HG03520 (cell line): ENCODE measurements around the gene EML4.
"Not testable (repeated sequence)": the region's sequence is repeated elsewhere in the genome, so short reads cannot be mapped to it uniquely, and the experiment has no call there.

Source experiments
- ATAC-seq: cut with Tn5 transposase; IDR thresholded peaks from one replicate; pipeline ENCODE4 v1.9.1; 2021; ENCODE audit warnings: mild to moderate bottlenecking, moderate library complexity; ENCODE audit not compliant: unreplicated experiment

Gene EML4

DNA sequence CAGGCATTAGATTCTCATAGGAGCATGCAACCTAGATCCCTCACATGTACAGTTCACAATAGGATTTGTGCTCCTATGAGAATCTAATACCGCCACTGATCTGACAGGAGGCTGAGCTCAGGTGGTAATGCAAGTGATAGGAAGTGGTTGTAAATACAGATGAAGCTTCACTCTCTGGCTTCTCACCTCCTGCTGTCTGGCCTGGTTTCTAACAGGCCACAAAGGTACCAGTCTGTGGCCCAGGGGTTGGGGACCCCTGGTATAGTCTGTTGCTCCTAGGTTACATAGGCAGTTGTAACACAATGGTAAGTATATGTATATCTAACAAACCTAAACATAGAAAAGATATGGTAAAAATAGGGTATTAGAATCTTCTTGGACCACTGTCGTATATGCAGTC, 81.8 kb downstream of the EML4 start:
- no peak for ATAC-seq

DNA sequence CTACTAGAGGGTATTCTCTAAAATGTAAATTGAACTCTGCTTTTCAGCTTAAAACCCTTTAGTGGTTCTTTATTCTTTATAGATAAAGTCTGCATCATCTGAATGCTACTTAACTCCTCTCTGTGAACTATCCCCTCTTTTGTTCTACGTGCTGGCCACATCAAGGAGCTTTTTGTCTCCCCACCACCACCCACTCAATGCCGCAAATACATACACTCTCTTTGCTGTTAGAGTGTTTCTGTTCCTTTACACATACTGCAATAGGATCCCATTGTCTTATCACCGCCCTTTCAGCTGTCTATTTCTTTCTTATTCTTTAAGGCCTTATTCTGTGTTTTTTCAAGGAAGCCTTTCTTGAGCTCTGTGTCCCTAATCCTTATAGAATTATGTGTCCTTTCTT, 83.3 kb downstream of the EML4 start:
- ATAC-seq = no peak

DNA sequence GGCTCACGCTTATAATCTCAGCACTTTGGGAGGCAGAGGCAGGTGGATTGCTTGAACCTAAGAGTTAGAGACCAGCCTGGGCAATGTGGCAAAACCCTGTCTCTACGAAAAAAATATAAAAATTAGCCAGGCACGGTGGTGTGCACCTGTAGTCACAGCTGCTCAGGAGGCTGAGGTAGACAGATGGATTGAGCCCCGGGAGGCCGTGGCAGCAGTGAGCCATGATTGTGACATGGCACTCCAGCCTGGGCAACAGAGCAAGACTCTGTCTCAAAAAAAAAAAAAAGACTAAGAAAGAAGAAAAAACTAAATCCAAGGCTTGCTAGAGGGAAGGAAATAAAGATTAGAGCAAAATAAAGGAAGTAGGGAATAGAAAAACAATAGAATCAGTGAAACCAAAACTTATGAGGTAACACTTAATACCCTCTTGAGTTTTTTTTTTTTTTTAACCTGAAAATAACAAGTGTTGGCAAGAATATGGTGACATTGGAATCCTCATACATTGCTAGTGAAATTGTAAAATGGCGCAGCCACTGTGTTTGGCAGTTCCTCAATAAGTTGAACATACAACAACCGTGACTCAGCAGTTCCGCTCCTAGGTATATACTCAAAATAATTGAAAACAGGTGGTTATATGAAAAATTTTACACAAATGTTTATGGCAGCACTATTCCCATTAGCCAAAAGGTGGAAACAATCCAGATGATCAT, 85.2 kb downstream of the EML4 start:
- ATAC-seq = no peak

DNA sequence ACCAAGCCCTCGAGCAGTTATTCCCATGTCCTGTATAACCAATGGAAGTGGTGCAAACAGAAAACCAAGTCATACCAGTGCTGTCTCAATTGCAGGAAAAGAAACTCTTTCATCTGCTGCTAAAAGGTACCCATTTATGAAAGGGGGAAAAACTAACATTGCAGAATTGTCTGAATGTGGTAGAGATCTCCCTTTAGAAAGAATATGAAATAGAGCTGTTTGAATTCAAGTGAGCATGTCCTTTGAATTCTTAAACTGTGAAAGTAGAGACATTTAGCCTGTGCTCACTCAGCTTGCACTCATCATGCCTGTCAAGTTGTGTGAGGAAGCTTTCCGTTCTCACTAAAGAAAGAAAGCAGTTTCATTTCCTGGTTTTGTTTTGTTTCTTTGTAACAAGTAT, 87.4 kb downstream of the EML4 start:
- no peak for ATAC-seq

DNA sequence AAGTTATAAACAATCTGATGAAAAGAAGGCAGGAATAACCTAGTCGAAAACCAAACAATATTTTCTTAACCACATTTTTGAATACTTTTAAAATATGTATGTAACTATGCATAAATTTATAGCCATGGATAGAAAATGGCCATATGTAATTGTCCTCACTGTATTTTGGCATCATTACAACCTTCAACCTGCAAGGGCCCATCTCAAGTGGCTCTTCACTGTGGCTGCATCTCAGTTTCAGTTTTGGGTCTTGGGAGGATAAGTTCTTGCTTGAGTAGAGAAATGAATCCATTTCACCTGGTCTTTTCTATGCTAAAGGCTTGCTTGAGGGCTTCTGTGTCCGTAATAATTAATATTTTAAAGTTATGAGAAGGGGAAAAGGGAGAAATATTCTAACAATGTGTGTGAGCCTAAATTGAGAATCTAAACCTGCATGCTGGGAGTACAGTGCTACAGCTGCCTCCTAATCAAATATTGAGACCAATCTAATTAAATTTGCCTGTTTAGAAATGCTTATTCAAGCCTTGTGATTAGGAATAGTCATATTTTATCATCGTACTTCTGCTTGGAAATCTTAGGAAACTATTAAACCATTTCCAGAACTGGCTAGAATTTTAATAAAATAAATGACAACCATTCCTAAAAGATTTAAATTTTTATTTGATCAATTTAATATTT, 92.5 kb downstream of the EML4 start:
- no peak for ATAC-seq

DNA sequence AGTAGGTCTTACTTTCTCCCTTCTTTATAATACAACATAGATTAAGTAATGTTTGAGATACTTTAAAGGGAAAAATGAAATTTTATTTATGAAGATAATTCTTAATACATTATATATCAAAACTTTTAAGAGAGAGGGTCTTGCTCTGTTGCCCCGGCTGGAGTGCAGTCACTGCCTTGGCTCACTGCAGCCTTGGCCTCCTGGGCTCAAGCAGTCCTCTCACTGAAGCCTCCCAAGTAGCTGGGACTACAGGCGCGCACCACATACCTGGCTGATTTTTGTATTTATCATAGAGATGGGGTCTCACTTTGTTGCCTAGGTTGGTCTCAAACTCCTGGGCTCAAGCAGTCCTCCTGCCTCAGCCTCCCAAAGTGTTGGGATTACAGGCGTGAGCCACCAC, 97.1 kb downstream of the EML4 start:
- ATAC-seq = no peak

DNA sequence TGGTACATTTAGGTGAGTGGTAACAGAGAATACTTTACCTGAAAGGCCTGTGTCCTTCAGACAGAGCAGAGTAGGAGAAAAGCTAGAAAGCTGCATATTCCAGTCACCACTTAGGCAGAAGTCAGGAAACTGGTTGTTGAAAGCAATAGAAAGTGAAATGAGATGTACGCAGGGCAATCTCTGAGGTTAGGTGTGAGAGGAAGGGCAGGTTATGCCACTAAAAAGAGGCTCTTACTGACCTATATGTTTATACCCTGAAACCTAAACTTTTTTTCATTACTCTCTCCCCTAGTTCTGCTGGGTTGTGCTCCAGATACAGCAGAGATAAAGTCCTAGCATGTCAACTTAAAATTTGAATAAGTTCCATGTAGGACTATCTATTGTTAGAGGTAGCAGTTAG, 98.4 kb downstream of the EML4 start:
- no peak for ATAC-seq

DNA sequence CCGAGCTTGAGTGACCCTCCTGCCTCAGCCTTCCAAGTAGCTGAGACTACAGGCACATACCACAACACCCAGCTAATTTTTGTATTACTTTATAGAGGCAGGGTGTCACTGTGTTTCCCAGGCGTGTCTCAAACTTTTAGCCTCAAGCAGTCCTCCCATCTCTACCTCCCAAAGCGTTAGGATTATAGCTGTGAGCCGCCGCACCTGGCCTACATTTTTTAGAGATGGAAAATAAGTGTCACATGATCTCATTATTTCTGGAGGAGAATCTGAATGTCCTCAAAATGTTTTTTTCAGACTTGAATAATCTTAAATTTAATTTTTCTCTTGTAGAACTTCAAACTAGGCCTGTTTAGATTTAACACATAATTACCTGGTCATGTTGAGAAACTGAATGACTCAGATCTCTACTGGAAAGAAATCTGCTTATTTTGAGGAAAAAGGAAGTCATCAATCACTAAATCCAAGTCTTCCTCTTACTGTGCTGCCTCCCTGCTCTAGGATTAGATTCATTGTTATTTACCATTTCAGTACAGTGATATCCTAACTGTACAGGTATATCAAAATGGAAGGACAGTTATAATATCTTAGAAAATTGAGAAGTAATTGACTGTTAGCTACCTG, 99.5 kb downstream of the EML4 start:
- no peak for ATAC-seq

DNA sequence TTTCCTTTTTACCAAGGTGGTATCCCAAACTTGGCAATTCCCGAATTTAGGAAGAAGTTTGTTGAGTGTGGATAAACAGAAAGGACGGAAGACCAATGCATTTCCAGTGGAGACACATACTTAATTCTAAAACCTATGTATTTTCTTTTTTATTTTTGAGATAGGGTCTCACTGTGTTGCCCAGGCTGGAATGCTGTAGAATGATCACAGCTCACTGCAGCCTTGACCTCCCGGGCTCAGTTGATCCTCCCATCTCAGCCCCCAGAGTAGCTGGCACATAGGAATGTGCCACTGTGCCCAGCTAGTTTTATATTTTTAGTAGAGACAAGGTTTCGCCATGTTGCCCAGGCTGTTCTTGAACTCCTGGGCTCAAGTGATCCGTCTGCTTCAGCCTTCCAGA, 101.6 kb downstream of the EML4 start:
- ATAC-seq = no peak

DNA sequence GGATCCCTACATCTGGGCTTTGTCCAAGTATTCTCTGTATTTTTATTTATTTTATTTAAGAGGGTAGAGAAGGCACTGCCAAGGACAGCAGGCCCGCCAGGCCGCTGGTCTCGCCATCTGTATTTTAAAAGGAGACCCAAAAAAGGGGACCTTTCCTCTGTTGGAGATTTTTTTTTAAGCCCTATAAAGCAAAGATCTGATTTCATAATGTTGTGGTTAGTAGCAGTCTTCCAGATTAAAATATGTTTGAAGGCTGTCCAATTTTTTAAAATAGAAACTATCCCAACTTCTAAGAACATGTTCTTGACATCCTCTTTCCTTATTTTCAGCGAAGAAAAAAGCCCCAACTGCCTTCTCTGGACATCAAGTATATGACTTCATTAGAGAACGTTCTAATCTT, 102.1 kb downstream of the EML4 start:
- not testable (repeated sequence) for ATAC-seq

DNA sequence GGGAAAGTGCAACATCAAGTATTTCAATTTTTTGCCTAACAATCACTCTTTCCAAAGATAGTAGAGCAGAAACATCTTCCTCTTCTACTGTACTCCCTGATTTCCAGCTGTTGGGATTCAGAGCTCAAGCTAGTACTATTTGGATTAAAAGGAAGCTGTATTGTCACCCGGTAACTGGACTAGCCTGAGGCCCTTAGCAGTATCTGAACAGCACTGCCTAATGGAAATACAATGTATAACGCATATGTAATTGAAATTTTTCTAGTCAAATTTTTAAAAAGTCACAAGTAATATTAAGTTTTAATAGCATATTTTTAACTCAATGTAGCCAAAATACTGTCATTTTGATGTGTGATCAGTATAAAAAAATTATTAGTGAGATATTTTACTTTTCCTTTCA, 105.7 kb downstream of the EML4 start:
- no peak for ATAC-seq

DNA sequence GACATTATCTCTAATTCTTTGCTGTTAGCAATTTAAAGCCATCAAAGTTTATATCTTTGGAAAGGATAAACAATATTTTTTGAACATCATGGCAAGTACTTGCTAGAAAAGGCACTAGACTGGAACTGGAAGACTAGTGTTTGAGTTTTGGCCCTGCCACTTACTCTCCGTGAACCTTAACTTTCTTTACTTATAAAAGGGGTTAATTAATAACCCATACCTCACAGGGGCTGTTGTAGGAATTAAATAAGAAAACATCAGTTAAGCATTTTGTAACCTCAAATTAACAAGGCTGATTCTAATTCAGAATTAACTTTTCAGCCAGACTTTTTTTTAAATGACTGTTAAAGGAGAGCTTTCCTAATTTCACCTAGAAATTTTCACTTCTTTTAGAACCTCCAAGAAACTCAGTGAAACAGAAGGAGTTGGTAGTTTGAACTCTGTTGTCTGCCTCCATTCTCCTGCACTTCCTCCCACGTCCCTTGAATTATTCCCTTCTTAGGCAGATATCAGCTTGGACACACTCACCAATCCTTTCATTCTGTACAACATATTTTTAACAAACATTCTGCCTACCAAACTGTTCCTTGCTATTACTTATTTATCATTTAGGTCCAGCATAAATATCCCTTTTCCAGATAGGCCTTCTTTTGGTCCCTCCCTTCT, 112.4 kb downstream of the EML4 start:
- ATAC-seq = no peak

DNA sequence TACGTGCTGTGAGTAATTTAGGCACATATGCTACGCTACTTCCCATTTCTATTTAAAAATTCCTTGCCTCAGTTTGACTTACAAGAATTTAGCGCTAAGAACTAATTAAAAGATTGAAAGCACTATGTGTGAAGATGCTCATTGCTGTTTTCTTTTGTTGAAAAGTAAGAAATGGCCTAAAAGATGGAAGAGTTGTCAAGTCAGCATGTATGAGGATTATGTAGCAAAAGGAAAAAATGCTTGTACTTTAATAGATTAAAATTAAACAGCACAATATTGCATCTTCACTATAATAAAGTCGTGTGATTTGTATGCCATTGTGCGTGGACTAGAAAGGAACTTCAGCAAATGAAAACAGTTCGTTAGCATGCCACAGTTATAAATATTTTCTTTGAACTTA, 114.9 kb downstream of the EML4 start:
- ATAC-seq = no peak

DNA sequence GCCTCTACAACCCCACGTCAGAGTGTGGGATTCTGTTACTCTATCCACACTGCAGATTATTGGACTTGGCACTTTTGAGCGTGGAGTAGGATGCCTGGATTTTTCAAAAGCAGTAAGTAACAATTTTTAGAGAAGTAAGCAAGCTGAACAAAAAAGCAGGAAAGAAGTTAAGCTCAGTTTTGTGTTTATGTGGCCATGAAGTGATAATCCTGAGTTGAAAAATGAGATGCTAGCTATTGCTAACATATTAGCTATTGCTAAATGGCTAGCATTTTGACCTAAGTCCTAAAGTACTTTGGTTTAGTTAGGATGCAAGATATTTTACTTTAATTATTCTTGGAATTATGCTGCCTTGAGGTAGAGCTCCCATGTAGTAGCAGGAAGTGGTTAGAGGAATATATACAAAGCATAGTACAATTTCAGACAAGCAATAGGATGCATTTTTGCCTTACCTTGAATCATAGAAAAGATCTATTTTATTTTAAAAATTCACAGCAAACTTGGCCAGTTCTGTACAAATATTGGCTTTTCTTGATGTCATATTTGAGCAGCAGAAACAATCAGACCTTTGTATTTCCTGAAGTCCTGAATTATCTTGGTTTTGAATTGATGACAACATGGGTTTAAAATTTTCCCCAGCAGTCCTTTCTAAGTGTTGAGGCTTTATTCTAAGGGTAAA, 117.3 kb downstream of the EML4 start:
- ATAC-seq = no peak

DNA sequence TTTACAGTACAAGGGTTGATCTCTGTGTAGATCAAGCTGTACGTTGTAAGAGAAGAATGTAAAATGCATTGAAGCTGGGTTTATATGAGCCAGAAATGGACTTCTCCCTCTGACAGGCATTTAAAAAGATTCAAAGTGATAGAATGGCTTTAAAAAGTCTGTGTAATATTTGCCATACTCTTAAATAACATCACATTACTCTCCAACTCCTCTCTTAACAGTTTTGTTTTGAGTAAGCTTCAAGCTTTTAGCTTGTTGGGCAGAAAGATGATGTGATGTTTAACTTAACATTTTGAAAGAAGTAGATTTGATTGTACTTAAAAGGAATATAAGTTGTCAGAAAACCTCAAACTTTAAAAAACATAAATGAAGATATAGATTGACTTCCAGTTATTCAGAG, 119.7 kb downstream of the EML4 start:
- no peak for ATAC-seq

DNA sequence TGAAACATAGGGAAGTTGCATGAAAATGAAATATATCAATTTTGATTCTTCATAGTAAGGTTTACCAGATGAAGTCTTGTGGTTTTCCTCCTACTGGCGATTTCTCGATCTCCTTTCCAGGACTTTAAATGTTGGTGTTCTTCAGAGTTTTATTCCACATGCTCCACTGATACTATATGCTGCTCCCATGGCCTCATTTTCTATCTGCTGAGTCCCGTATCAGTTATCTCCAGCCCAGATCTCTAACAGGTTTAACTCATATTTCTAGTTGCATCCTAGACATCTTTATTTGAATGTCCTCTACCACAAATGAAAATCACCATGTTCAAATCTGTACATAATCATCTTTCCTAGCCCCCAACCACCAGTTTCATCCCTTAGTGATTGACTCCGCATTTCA, 120.1 kb downstream of the EML4 start:
- ATAC-seq = no peak

DNA sequence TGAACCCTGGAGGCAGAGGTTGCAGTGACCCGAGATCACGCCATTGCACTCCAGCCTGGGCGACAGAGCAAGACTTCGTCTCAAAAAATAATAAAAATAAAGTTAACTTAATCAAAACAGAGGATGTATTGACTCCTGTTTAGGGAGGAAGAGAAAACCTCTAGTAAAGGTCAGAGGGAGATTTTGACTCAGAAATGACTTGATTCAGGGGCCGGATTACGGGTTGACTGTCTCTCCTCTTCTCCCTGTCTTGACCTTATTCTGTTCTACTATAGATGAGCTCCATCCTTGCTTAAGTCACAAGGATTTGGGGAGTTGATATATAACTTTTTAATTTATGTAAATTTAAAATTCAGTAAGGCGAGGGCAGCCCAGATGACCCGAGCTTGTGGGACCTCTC, 120.9 kb downstream of the EML4 start:
- ATAC-seq = no peak

DNA sequence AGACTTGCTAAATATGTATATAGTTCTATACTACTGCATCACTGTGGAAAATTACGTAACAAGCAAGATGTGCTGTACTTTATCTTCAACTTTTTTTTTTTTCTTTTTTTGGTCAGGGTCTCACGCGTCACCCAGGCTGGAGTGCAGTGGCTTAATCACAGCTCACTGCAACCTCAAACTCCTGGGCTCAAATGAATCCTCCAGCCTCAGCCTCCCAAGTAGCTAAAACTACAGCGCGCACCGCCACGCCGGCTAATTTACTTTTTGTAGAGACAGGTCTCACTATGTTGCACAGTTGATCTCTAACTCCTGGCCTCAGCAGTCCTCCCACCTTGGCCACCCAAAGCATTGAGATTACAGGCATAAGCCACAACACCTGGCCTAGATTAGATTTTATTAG, 123.9 kb downstream of the EML4 start:
- no peak for ATAC-seq

DNA sequence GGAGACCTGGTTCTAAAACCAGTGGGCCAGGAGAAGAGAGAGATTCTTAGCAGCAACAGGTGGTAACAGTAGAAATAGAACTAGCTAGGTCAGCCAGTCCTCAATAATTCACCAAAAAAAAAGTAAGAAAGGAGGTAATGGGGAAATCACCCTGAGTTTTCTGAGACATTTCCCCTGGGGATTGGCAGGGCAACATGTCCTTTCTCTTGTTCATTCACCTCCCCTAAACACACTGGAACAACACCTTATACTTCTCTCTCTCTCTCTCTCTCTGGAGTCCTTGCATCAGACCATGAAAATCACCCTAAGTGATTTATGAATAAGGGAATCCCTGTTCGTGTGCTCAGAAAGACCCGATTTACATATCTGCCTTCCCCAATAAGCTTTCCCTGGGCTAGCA, 127.1 kb downstream of the EML4 start:
- ATAC-seq = no peak

DNA sequence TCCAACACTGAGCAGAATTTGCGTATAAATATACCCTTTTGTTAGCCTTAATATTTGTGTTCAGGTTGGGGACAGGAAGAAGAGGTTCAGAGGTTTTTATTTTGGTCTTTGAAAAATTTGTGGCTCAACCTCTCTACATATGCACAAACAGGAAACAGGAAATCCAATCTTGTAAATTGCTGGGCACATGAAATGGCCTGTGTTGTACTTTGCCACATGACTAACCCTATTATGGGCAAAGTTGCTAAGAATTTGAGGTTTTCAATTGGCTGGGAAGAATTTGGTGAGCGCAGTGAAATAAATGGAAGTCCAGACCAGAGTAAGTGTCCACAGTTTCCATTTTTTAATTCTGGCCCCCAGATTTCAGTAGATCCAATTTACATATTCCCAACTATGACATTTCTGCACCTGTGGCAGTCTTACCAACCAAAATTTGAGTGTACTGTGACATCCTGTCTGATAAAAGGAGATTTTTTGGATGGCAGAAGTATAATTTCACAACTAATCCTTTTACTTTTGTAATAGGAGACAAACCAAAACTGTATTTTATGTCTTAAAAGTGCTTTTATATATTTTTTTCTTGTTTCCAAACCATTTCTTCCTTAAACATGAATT, 128.3 kb downstream of the EML4 start:
- no peak for ATAC-seq

DNA sequence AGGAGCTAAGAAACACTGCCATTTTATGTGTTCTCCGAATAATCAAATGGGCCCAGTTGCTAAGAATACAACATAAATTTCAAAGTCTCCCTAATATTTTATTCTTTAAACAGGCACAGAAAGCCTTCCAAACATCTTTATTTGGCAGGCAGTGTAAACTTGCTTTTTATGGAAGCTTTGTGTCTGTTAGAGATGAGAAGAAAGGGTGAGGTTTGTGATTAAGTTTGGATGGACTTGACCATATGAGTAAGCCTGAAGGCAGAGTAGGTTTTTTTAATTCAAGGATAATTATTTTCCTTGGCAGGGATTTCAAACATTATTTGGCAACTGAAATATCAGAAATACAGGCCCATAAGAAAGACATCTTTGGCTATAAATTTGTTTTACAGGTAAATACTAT, 129.0 kb downstream of the EML4 start:
- ATAC-seq = no peak
